Keratinocyte (primary cell): Measurements from ENCODE around the gene THOC5. TPM values are rescaled to one million over a fixed set of nuclear protein-coding genes. Genes with fewer than 3 reads are reported as not detected.

Experiments used
- DNase-seq: peaks from one replicate; pipeline ENCODE4 v3.0.0-alpha.2; 2011; ENCODE audit warnings: low read depth, missing footprints, low spot score
- FAIRE-seq: peaks from 2 replicates; lab custom pipeline; 2011; peaks lifted over from hg19 to GRCh38; lab: Jason Lieb, UNC
- H2AFZ ChIP-seq: 2 replicates; pipeline ENCODE4 v1.6.0; 2012; ENCODE audit warnings: low read length, control low read depth, inconsistent platforms; ENCODE audit not compliant: control insufficient read depth
- H3K27ac ChIP-seq: 2 replicates; pipeline ENCODE4 v1.5.1; 2011; ENCODE audit warnings: low read length; ENCODE audit not compliant: control insufficient read depth, insufficient read depth
- H3K27me3 ChIP-seq: 3 replicates; pipeline ENCODE4 v1.6.0; 2011; ENCODE audit warnings: low read length; ENCODE audit not compliant: control insufficient read depth, insufficient read depth; ENCODE audit errors: extremely low read depth
- H3K36me3 ChIP-seq, 2 experiments: 2 replicates in 1 of 2; 3 replicates in 1 of 2; pipeline ENCODE4 v1.5.1; 2011; ENCODE audit warnings: low read length in 2 of 2, mild to moderate bottlenecking in 1 of 2; ENCODE audit not compliant: control insufficient read depth in 2 of 2, insufficient read depth in 2 of 2; ENCODE audit errors: extremely low read depth in 1 of 2
- H3K4me1 ChIP-seq: 3 replicates; pipeline ENCODE4 v1.5.1; 2011; ENCODE audit warnings: low read length; ENCODE audit not compliant: control insufficient read depth, insufficient read depth; ENCODE audit errors: extremely low read depth
- H3K4me2 ChIP-seq: 3 replicates; pipeline ENCODE4 v1.6.0; 2011; ENCODE audit warnings: low read depth, low read length; ENCODE audit not compliant: control insufficient read depth, insufficient read depth; ENCODE audit errors: extremely low read depth
- H3K4me3 ChIP-seq, 3 experiments: fragments of 200-600 bp in 1 of 3; sonication (generic) in 1 of 3; 2 replicates in 2 of 3; 3 replicates in 1 of 3; pipeline ENCODE4 v1.5.1; 2011 to 2016; ENCODE audit warnings: low read length in 3 of 3, mild to moderate bottlenecking in 3 of 3, control low read depth in 2 of 3, inconsistent platforms in 1 of 3, low read depth in 1 of 3, mixed read lengths in 1 of 3, mixed run types in 1 of 3, moderate library complexity in 1 of 3; ENCODE audit not compliant: control insufficient read depth in 2 of 3, insufficient read depth in 2 of 3; ENCODE audit errors: extremely low read depth in 1 of 3
- H3K79me2 ChIP-seq: 2 replicates; pipeline ENCODE4 v1.6.0; 2012; ENCODE audit warnings: low read length; ENCODE audit not compliant: control insufficient read depth, insufficient read depth
- H3K9ac ChIP-seq: 3 replicates; pipeline ENCODE4 v1.6.0; 2011; ENCODE audit warnings: low read length; ENCODE audit not compliant: control insufficient read depth, insufficient read depth; ENCODE audit errors: extremely low read depth
- H3K9me1 ChIP-seq: 3 replicates; pipeline ENCODE4 v1.6.0; 2011; ENCODE audit warnings: low read length; ENCODE audit not compliant: control insufficient read depth, insufficient read depth; ENCODE audit errors: extremely low read depth
- H3K9me3 ChIP-seq: 2 replicates; pipeline ENCODE4 v1.5.1; 2012; ENCODE audit warnings: low read depth, low read length; ENCODE audit not compliant: control insufficient read depth
- H4K20me1 ChIP-seq: 3 replicates; pipeline ENCODE4 v1.6.0; 2011; ENCODE audit warnings: low read length; ENCODE audit not compliant: control insufficient read depth, insufficient read depth; ENCODE audit errors: extremely low read depth
- EZH2 ChIP-seq: IDR thresholded peaks from one replicate; pipeline ENCODE4 v1.6.1; 2012; ENCODE audit warnings: inconsistent platforms, mild to moderate bottlenecking, low read length, moderate library complexity
- dilution Hi-C: fragments of 300-500 bp; cut with MboI; formaldehyde crosslinking; loops from one replicate; pipeline ENCODE4 v1.7.0; 2020; ENCODE audit warnings: low sequenced_read_pairs; ENCODE audit not compliant: extremely low pct_ligation_motif_present
- polyA plus RNA-seq, 5 experiments: library from polyadenylated mRNA; depleted of rRNA in 3 of 5; stranded (reverse) in 3 of 5; stranded (forward) in 1 of 5; unstranded in 1 of 5; fragments of >200 nt; gene quantifications; 1 replicate in 1 of 5; 2 replicates in 3 of 5; 3 replicates in 1 of 5; pipeline versions ENCODE4 v1.2.1 to v1.2.3, GENCODE V29; 2011 to 2012; ENCODE audit warnings: missing spikeins in 2 of 5, low read depth in 1 of 5, low replicate concordance in 1 of 5
- TF ChIP-seq, protein P1 (sequence below), 3 experiments: IDR thresholded peaks in 1 of 3; conservative IDR thresholded peaks in 1 of 3; optimal IDR thresholded peaks in 1 of 3; 2 replicates in 2 of 3; 3 replicates in 1 of 3; pipeline versions ENCODE3 to v1.5.1; 2011; ENCODE audit warnings: low read length in 3 of 3, mild to moderate bottlenecking in 3 of 3, moderate library complexity in 2 of 3, control low read depth in 1 of 3, inconsistent platforms in 1 of 3; ENCODE audit not compliant: insufficient read depth in 2 of 3; ENCODE audit errors: extremely low read depth in 1 of 3

Gene THOC5
- polyA plus RNA-seq, 1 donor (not counting 4 experiments of a cell fraction or from before 2014, with no cell fraction given) = 35.4 TPM

GRCh38 chr22:29476116-29476515, 77.4 kb downstream of the THOC5 start:
- Histone ChIP-seq H3K27ac (no peak overlapping the region), H3K27me3 (peaks cover 48% of the 10 kb centered on the region), H4K20me1 (peaks cover 4% of the 10 kb centered on the region), H3K9me1 (no peaks in the 10 kb centered on the region), H3K36me3 (no peaks in the 10 kb centered on the region), H3K9ac (no peak overlapping the region), H3K9me3 (no peaks in the 10 kb centered on the region), H3K4me2 (no peak overlapping the region), H3K79me2 (no peaks in the 10 kb centered on the region), H3K4me1 (no peaks in the 10 kb centered on the region), H2AFZ (no peak overlapping the region), H3K4me3 (no peak overlapping the region)
- FAIRE-seq (no peak), DNase-seq (no peak)
- dilution Hi-C loops = no loop called here
- TF ChIP-seq EZH2 = no peak
- TF ChIP-seq, protein P1, sequence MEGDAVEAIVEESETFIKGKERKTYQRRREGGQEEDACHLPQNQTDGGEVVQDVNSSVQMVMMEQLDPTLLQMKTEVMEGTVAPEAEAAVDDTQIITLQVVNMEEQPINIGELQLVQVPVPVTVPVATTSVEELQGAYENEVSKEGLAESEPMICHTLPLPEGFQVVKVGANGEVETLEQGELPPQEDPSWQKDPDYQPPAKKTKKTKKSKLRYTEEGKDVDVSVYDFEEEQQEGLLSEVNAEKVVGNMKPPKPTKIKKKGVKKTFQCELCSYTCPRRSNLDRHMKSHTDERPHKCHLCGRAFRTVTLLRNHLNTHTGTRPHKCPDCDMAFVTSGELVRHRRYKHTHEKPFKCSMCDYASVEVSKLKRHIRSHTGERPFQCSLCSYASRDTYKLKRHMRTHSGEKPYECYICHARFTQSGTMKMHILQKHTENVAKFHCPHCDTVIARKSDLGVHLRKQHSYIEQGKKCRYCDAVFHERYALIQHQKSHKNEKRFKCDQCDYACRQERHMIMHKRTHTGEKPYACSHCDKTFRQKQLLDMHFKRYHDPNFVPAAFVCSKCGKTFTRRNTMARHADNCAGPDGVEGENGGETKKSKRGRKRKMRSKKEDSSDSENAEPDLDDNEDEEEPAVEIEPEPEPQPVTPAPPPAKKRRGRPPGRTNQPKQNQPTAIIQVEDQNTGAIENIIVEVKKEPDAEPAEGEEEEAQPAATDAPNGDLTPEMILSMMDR (optimal IDR thresholded peaks at IDR 0.05 in 1 of 3, IDR thresholded peaks at IDR 0.05 in 1 of 3, conservative IDR thresholded peaks at IDR 0.05 in 1 of 3; ENCODE audit: extremely low read depth in 1 of 3, insufficient read depth in 2 of 3, low read length in 3 of 3) = no peak

- no peak for FAIRE-seq
- H3K27me3 ChIP-seq = peaks cover 42% of the 10 kb centered on the region
- H3K9ac ChIP-seq = no peak overlapping the region
- H3K4me1 ChIP-seq = no peaks in the 10 kb centered on the region
- H4K20me1 ChIP-seq = peaks cover 4% of the 10 kb centered on the region
- TF ChIP-seq, protein P1 (optimal IDR thresholded peaks at IDR 0.05 in 1 of 3, IDR thresholded peaks at IDR 0.05 in 1 of 3, conservative IDR thresholded peaks at IDR 0.05 in 1 of 3; ENCODE audit: extremely low read depth in 1 of 3, insufficient read depth in 2 of 3, low read length in 3 of 3) = no peak
- no peak for TF ChIP-seq EZH2
- no peaks in the 10 kb centered on the region for H3K9me3 ChIP-seq
- H3K4me2 ChIP-seq = no peak overlapping the region
- H3K9me1 ChIP-seq = no peaks in the 10 kb centered on the region
- no peak overlapping the region for H3K27ac ChIP-seq
- dilution Hi-C loops = no loop called here
- DNase-seq = no peak
- H3K4me3 ChIP-seq = no peak overlapping the region
- no peak overlapping the region for H2AFZ ChIP-seq
- no peaks in the 10 kb centered on the region for H3K79me2 ChIP-seq
- no peaks in the 10 kb centered on the region for H3K36me3 ChIP-seq
Observed at GRCh38 chr22:29475550-29475949, 78.0 kb downstream of the THOC5 start.
